ENCODE measurements around the gene PRAMEF11.
"Not testable (repeated sequence)": the region's sequence is repeated elsewhere in the genome, so short reads cannot be mapped to it uniquely, and the experiment has no call there.

Gene PRAMEF11

GRCh38 chr1:12831310-12831709, at the start of gene PRAMEF11:
Gene PRAMEF11, minus strand, starts transcription at chr1:12831410. Its CDS starts 2,621 bp downstream, at chr1:12828789.
- DNase-seq: not testable (repeated sequence)

- not testable (repeated sequence) for DNase-seq
These were observed 47.2 kb upstream of the PRAMEF11 start for GRCh38 chr1:12878453-12878852.

GRCh38 chr1:12863131-12863880, 32.1 kb upstream of the PRAMEF11 start:
- DNase-seq: not testable (repeated sequence)

- DNase-seq: not testable (repeated sequence)
These were observed 25.6 kb upstream of the PRAMEF11 start, which contains the start of gene PRAMEF2 for GRCh38 chr1:12856786-12857185. Gene PRAMEF2, plus strand, starts transcription at chr1:12857086. Its CDS starts 1,924 bp downstream, at chr1:12859010.

- DNase-seq: no peak
These were observed 20.6 kb upstream of the PRAMEF11 start for GRCh38 chr1:12851779-12852178.

- not testable (repeated sequence) for DNase-seq
These were observed 17.4 kb upstream of the PRAMEF11 start, which contains the start of gene HNRNPCL1 for GRCh38 chr1:12848620-12849019. Gene HNRNPCL1, minus strand, starts transcription at chr1:12848720. Its CDS starts 431 bp downstream, at chr1:12848289.

GRCh38 chr1:12833251-12833650, 2.0 kb upstream of the PRAMEF11 start:
- DNase-seq: not testable (repeated sequence)

- DNase-seq: not testable (repeated sequence)
These were observed 12.1 kb downstream of the PRAMEF11 start for GRCh38 chr1:12819061-12819460.

- no peak for DNase-seq
These were observed 19.8 kb downstream of the PRAMEF11 start for GRCh38 chr1:12811409-12811784.

GRCh38 chr1:12810691-12811408, 20.4 kb downstream of the PRAMEF11 start:
- no peak for DNase-seq

- DNase-seq: no peak
These were observed 21.3 kb downstream of the PRAMEF11 start for GRCh38 chr1:12809933-12810332.

- DNase-seq: no peak
These were observed 31.5 kb downstream of the PRAMEF11 start for GRCh38 chr1:12799730-12800129.

GRCh38 chr1:12798911-12799310, 32.3 kb downstream of the PRAMEF11 start:
- no peak for DNase-seq

GRCh38 chr1:12791097-12791496, 40.1 kb downstream of the PRAMEF11 start, which contains the start of gene PRAMEF1:
Gene PRAMEF1, plus strand, starts transcription at chr1:12791397. Its CDS starts 1,831 bp downstream, at chr1:12793228.
- DNase-seq: not testable (repeated sequence)

GRCh38 chr1:12784729-12785128, 46.5 kb downstream of the PRAMEF11 start:
- peak; percentile 3 for DNase-seq

- peak; percentile 44 for DNase-seq
These were observed 47.4 kb downstream of the PRAMEF11 start for GRCh38 chr1:12783783-12784182.

GRCh38 chr1:12781488-12781887, 49.7 kb downstream of the PRAMEF11 start:
- DNase-seq: not testable (repeated sequence)

GRCh38 chr1:12778907-12779306, 52.3 kb downstream of the PRAMEF11 start:
- no peak for DNase-seq

GRCh38 chr1:12778061-12778460, 53.1 kb downstream of the PRAMEF11 start:
- DNase-seq: no peak

GRCh38 chr1:12776801-12777557, 54.2 kb downstream of the PRAMEF11 start:
- no peak for DNase-seq

- no peak for DNase-seq
These were observed 55.8 kb downstream of the PRAMEF11 start for GRCh38 chr1:12775443-12775842.

GRCh38 chr1:12774801-12775345, 56.3 kb downstream of the PRAMEF11 start:
- no peak for DNase-seq
